ENCODE results near the gene GALNT5.

GALNT5 gene

GRCh38 chr2:157349949-157350515 lies 92.5 kb downstream of the GALNT5 start:
- FAIRE-seq (no peak), DNase-seq (ENCODE audit: insufficient read length, low spot score) (no peak)
- TF ChIP-seq CTCF (IDR thresholded peaks at IDR 0.05; ENCODE audit: insufficient read depth, missing control alignments) = no peak

GRCh38 chr2:157355618-157356017 lies 98.1 kb downstream of the GALNT5 start:
- no peak for TF ChIP-seq CTCF (IDR thresholded peaks at IDR 0.05; ENCODE audit: insufficient read depth, missing control alignments)
- FAIRE-seq (no peak), DNase-seq (ENCODE audit: insufficient read length, low spot score) (no peak)

- FAIRE-seq (no peak), DNase-seq (ENCODE audit: insufficient read length, low spot score) (no peak)
- TF ChIP-seq CTCF (IDR thresholded peaks at IDR 0.05; ENCODE audit: insufficient read depth, missing control alignments) = no peak
Measured at GRCh38 chr2:157359628-157360027, 102.1 kb downstream of the GALNT5 start.

GRCh38 chr2:157361526-157361925 lies 104.0 kb downstream of the GALNT5 start:
- DNase-seq (ENCODE audit: insufficient read length, low spot score) = no peak
- no peak for FAIRE-seq
- no peak for TF ChIP-seq CTCF (IDR thresholded peaks at IDR 0.05; ENCODE audit: insufficient read depth, missing control alignments)

GRCh38 chr2:157362627-157363026 lies 105.1 kb downstream of the GALNT5 start:
- no peak for TF ChIP-seq CTCF (IDR thresholded peaks at IDR 0.05; ENCODE audit: insufficient read depth, missing control alignments)
- DNase-seq (ENCODE audit: insufficient read length, low spot score) = no peak
- FAIRE-seq = no peak

- TF ChIP-seq CTCF (IDR thresholded peaks at IDR 0.05; ENCODE audit: insufficient read depth, missing control alignments) = no peak
- DNase-seq (ENCODE audit: insufficient read length, low spot score) = no peak
- no peak for FAIRE-seq
Measured at GRCh38 chr2:157363612-157364101, 106.2 kb downstream of the GALNT5 start.
